ENCODE measurements around the gene PPP1R15B.
A peak's percentile ranks its signal among the peaks of the same experiment; 100 is the strongest.

PPP1R15B gene

DNA sequence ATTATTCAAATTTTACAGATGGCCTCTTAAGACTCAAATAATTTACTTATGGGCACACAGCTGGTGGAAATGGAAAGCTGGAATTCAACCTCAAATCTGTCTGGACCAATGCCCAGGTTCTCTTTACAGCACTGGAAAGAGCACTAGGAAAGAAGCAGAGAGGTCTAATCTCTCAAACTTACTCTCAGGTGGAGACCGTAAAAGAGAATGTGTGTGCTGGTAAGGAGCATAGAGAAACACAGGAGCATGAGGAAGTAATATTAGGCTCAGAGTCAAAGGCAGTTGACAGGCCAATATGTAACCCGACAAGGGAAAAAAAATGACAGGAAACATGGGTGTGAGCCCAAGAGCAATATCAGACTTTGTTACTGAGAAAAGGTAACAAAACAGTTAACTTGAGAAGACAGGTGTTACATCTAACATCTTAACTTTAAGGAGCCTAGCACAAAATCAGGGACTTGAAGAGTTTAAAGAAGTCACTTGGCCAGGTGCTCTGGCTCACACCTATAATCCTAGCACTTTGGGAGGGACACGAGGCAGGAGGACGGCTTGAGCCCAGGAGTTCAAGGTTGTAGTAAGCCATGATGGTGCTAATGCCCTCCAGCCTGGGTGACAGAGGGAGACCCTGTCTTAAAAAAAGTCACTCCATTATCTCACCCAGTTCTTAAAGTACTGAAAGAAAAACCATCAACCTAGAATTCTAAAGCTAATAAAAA is 20.7 kb downstream of the PPP1R15B start:
- Histone ChIP-seq H3K36me3 (ENCODE audit: control insufficient read depth in 1 of 2, insufficient read depth in 2 of 2, low read length in 2 of 2) (no peaks in the 10 kb centered on the region), H3K27ac (ENCODE audit: low read length) (no peak overlapping the region), H3K27me3 (ENCODE audit: low read depth, low read length) (no peaks in the 10 kb centered on the region), H3K4me3 (ENCODE audit: low read depth in 1 of 2, low read length in 2 of 2) (no peak overlapping the region), H3K4me1 (ENCODE audit: control insufficient read depth in 1 of 2, insufficient read depth in 2 of 2, low read length in 2 of 2) (no peaks in the 10 kb centered on the region), H3K9me3 (ENCODE audit: control insufficient read depth in 1 of 2, low read length in 2 of 2) (no peaks in the 10 kb centered on the region)

DNA sequence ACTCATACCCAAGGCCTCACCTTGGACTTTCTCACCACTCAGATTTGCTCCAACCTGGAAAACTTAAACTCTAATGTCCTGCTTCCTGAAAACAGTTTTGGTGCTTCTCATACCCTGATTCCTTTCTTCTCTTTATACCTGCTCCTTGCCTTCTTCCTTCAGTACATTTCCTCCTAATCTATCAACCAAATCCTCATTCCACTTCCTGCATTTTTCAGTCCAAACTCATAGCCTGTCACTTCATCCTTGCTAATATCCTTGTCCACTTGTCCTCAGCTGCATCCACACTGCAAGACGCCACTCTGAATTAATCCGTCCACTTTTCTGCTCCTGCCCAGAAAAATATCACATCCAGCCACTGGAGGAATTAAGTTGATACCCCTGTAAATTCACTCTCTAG is 25.9 kb downstream of the PPP1R15B start:
- Histone ChIP-seq H3K9me3 (ENCODE audit: control insufficient read depth in 1 of 2, low read length in 2 of 2) (no peaks in the 10 kb centered on the region), H3K27ac (ENCODE audit: low read length) (no peak overlapping the region), H3K4me1 (ENCODE audit: control insufficient read depth in 1 of 2, insufficient read depth in 2 of 2, low read length in 2 of 2) (no peaks in the 10 kb centered on the region), H3K36me3 (ENCODE audit: control insufficient read depth in 1 of 2, insufficient read depth in 2 of 2, low read length in 2 of 2) (no peaks in the 10 kb centered on the region), H3K4me3 (ENCODE audit: low read depth in 1 of 2, low read length in 2 of 2) (no peak overlapping the region), H3K27me3 (ENCODE audit: low read depth, low read length) (no peaks in the 10 kb centered on the region)

DNA sequence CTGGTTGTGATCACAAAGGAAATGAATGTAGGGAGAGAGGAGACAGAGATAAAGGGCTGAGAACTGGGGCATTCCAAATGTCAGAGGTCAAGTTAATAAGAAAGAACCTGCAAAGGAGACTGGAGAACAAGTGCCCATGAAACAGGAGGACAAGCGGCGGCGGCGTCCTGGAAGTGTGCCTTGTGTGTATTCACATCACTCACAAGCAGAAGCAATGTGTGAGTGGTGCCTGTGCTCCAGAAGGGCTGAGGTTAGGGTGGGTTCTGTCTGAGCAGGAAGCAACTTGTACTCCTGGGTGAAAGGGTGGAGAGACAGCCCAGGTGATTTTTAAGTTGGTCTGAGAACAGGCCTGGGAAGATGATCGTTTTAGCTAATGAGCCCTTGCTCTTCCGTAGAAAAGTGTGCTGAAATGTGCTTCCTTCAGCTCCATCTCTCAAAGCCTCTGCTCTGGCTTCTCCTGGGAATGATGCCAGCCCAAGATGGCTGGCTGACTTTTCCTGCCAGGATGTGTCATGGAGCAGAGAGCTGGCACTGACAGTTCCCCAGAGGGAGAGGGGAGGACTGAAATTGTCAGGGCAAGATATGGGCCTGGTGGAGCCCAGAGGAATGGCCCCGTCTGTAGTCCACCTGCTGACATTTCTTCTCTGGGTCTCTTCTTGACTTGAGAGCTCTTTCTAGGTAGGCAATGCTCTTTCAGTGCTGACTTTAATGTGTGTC is 26.8 kb downstream of the PPP1R15B start:
- peaks cover 2% of the 10 kb centered on the region for H3K27me3 ChIP-seq (ENCODE audit: low read depth, low read length)
- H3K27ac ChIP-seq (ENCODE audit: low read length), result no peak overlapping the region
- no peak overlapping the region for H3K4me3 ChIP-seq (ENCODE audit: low read depth in 1 of 2, low read length in 2 of 2)
- H3K36me3 ChIP-seq (ENCODE audit: control insufficient read depth in 1 of 2, insufficient read depth in 2 of 2, low read length in 2 of 2), result no peaks in the 10 kb centered on the region
- H3K9me3 ChIP-seq (ENCODE audit: control insufficient read depth in 1 of 2, low read length in 2 of 2), result no peaks in the 10 kb centered on the region
- H3K4me1 ChIP-seq (ENCODE audit: control insufficient read depth in 1 of 2, insufficient read depth in 2 of 2, low read length in 2 of 2), result no peaks in the 10 kb centered on the region

DNA sequence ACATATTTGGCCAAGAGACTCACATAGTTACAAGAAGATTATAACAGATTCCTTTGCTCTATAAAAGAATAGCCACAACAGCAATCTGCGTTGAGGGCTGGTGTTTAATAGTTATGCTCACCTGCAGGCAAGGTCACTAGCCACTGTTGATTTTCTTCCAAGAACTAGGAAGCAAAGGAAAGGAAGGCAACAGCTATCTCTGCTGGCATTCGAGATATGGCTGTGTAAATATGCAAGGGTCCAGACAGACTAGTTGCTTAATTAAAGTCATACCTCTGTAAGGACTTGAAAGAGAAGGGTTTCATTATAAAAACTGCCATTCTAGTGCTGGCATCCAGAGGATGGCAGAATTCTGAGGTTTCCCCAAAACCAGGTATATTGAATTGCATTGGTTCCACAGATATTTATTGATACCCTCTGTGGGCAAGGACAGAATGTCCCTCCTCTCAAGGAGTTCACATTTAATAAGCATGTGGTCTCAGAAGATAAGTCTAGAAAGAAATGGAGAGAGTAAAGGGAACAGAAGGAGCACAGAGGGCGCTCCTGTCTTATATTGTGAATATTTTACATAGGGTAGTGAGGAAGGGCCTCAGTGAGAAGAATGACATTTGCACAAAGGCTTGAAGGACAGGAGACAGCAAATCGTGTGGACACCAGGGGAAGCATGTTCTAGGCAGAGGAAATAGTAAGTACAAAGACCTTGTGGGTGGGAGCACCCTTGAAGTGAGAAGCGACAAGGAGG is 28.3 kb downstream of the PPP1R15B start:
- Histone ChIP-seq H3K9me3 (ENCODE audit: control insufficient read depth in 1 of 2, low read length in 2 of 2) (no peaks in the 10 kb centered on the region), H3K36me3 (ENCODE audit: control insufficient read depth in 1 of 2, insufficient read depth in 2 of 2, low read length in 2 of 2) (no peaks in the 10 kb centered on the region), H3K4me3 (ENCODE audit: low read depth in 1 of 2, low read length in 2 of 2) (no peak overlapping the region), H3K27me3 (ENCODE audit: low read depth, low read length) (peaks cover 4% of the 10 kb centered on the region), H3K27ac (ENCODE audit: low read length) (no peak overlapping the region), H3K4me1 (ENCODE audit: control insufficient read depth in 1 of 2, insufficient read depth in 2 of 2, low read length in 2 of 2) (peaks cover 0 to 1% of the 10 kb centered on the region in 2 donors)

DNA sequence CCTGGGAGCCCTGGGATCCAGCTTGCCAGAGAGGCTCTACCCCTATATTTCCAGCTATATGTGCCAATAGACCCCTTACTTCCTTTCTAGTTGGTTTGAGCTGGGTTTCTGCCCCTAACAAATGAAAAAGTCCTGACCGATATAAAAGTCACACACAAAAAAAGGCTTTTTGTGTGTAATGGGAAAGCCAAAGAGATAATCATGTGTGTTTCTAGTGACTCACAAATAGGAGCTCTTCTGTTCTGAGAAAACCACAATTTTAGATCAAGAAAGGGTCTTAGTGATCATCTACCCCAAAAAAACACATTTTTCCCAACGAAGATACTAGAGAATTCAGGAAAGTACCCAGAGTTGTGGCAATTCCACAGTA is 28.9 kb downstream of the PPP1R15B start:
- Histone ChIP-seq H3K36me3 (ENCODE audit: control insufficient read depth in 1 of 2, insufficient read depth in 2 of 2, low read length in 2 of 2) (no peaks in the 10 kb centered on the region), H3K4me1 (ENCODE audit: control insufficient read depth in 1 of 2, insufficient read depth in 2 of 2, low read length in 2 of 2) (peaks cover 0 to 8% of the 10 kb centered on the region in 2 donors), H3K9me3 (ENCODE audit: control insufficient read depth in 1 of 2, low read length in 2 of 2) (no peaks in the 10 kb centered on the region), H3K27me3 (ENCODE audit: low read depth, low read length) (peaks cover 4% of the 10 kb centered on the region), H3K27ac (ENCODE audit: low read length) (no peak overlapping the region), H3K4me3 (ENCODE audit: low read depth in 1 of 2, low read length in 2 of 2) (no peak overlapping the region)

DNA sequence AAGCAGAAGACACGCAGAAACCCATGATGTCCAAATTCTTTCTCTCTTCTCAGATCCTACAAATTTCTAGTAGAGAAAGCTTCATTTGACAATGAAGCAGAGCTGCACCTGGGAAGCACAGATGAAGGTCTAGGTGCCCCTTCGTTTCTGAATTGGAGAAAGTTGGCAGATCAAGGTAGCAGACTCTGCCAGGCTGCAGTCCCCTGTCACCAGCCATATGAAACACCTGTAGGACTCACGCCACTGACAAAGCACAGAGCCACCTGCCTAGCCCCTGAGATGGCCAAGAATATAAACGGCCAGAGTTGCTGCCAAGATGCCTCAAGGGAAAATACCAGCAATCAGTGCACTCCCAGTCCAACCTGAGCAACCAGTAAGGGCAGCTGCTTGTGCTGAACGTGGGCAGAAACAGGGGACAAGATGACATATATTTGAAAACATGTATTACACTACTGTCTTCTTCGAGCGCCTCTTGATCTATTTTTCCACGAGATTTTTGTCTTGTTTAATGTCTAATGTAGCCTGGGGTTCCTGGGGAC is 31.3 kb downstream of the PPP1R15B start:
- H3K27ac ChIP-seq (ENCODE audit: low read length), result no peak overlapping the region
- peaks cover 9% of the 10 kb centered on the region for H3K27me3 ChIP-seq (ENCODE audit: low read depth, low read length)
- no peak overlapping the region for H3K4me3 ChIP-seq (ENCODE audit: low read depth in 1 of 2, low read length in 2 of 2)
- H3K9me3 ChIP-seq (ENCODE audit: control insufficient read depth in 1 of 2, low read length in 2 of 2), result no peaks in the 10 kb centered on the region
- peaks cover 0 to 14% of the 10 kb centered on the region in 2 donors for H3K4me1 ChIP-seq (ENCODE audit: control insufficient read depth in 1 of 2, insufficient read depth in 2 of 2, low read length in 2 of 2)
- no peaks in the 10 kb centered on the region for H3K36me3 ChIP-seq (ENCODE audit: control insufficient read depth in 1 of 2, insufficient read depth in 2 of 2, low read length in 2 of 2)

DNA sequence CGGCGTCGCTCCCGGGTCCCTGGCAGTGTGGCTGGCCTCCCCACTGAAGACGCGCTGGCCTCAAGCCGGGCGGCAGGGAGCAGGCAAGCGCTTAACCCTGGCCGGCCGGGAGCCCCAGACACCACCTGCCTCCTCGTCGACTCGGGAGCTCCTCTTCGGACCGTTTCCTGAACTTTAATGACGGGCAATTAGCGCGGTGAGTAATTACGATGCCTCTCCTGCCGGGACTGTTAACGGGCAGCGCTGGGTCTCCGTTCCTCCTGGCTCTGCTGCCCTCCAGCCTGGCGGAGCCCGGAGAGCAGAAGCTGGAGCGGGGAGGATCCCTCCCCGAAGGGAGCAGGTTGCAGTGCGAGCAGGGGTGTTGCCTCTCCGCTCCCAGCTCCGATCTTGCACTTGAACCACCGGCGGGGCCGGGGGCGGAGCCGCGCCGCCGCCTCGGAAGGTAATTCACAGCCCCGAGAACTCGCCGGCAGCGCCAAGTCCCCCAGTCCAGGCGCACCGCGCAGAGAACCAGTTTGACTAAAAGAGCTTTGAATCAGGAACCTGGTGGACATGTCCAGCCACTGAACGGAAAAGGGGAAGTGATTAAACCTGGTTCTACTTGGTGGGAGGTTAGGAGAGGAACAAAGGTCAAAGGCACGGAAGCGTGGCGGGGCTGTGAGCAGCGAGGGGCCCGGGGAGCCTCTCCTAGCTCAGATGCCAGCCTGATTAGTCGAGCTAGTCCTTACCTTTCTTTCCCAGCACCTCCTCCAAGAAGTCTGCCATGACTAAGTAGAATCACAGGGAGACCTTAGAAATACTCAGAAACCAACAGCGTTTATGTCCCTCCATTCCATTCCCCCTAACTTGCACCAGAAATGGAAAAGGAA is 33.6 kb downstream of the PPP1R15B start:
- Histone ChIP-seq H3K27ac (ENCODE audit: low read length) (peak overlapping the region; percentile 45), H3K36me3 (ENCODE audit: control insufficient read depth in 1 of 2, insufficient read depth in 2 of 2, low read length in 2 of 2) (no peaks in the 10 kb centered on the region), H3K27me3 (ENCODE audit: low read depth, low read length) (peaks cover 11% of the 10 kb centered on the region)

DNA sequence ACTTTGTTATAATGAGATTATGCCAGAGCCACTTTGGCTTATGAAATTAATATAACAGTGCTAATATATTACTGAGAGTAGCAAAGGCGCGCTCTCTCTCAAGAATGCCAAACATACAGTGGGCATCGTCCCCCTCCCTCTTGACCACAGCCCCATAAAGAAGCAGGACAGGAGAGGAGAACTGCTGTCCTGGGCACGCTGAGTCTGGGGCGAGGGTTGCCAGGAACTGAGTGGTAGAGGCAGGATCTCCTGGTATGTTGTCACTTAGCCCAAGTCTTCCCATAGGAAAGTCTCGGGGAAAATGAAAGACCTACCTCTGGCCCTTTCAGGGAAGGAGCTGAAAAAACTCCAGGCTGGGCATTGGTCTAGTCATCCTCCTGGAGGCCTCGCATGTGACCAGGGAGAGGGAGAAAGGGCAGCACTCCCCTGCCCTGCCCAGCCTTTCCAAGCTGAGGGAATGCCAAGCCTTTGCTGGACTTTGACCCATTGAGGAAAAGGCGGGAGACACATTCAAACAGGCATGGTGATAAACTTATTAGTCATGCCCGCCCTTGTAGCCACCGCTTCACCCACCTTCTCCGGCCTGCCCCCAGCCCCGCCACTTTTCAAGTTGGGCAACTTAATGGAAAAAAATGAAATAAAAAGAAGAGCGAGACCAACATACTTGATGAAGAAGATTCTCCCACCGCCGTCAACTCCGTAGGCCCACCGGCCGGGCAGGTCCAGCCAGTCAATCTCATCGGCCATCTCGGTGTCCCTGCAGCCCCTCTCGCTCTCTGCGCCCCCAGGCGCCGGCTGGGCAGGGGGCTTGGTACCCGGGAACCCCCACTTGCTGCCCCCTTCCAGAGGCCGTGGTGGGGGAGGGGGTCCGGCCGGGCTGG is 34.5 kb downstream of the PPP1R15B start:
- peak overlapping the region; percentile 61 for H3K27ac ChIP-seq (ENCODE audit: low read length)

More for the DNA sequence above, 33.6 kb downstream of the PPP1R15B start:
- Histone ChIP-seq H3K9me3 (ENCODE audit: control insufficient read depth in 1 of 2, low read length in 2 of 2) (no peaks in the 10 kb centered on the region), H3K4me3 (ENCODE audit: low read depth in 1 of 2, low read length in 2 of 2) (peak overlapping the region; percentile 71 to 72), H3K4me1 (ENCODE audit: control insufficient read depth in 1 of 2, insufficient read depth in 2 of 2, low read length in 2 of 2) (peaks cover 0 to 14% of the 10 kb centered on the region in 2 donors)

DNA sequence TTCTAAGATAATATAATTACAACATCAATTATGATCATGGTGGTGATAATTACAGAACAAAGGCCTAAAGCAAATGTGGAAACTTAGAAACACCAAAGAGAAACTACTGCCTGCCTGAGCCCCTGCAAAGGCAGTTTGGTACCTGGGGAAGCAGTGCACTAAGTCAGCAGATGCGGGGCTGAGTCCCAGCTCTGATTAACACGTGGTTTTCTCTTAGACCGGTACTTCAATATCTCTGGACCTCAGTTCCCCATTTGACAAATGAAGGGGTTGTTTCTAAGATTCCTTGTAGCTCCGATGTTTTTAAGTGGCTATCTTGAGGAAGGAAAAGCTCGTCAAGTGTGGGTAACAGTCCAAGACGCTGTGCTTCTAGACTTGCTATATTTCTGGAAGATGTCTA is 35.2 kb downstream of the PPP1R15B start:
- H3K27me3 ChIP-seq (ENCODE audit: low read depth, low read length), result peaks cover 11% of the 10 kb centered on the region
- no peak overlapping the region for H3K27ac ChIP-seq (ENCODE audit: low read length)
- no peaks in the 10 kb centered on the region for H3K36me3 ChIP-seq (ENCODE audit: control insufficient read depth in 1 of 2, insufficient read depth in 2 of 2, low read length in 2 of 2)
- H3K4me1 ChIP-seq (ENCODE audit: control insufficient read depth in 1 of 2, insufficient read depth in 2 of 2, low read length in 2 of 2), result peaks cover 0 to 14% of the 10 kb centered on the region in 2 donors
- no peaks in the 10 kb centered on the region for H3K9me3 ChIP-seq (ENCODE audit: control insufficient read depth in 1 of 2, low read length in 2 of 2)
- peak overlapping the region in 1 of 2 donors; percentile 41 for H3K4me3 ChIP-seq (ENCODE audit: low read depth in 1 of 2, low read length in 2 of 2)

More for the DNA sequence above, 34.5 kb downstream of the PPP1R15B start:
- Histone ChIP-seq H3K9me3 (ENCODE audit: control insufficient read depth in 1 of 2, low read length in 2 of 2) (no peaks in the 10 kb centered on the region), H3K27me3 (ENCODE audit: low read depth, low read length) (peaks cover 11% of the 10 kb centered on the region), H3K4me1 (ENCODE audit: control insufficient read depth in 1 of 2, insufficient read depth in 2 of 2, low read length in 2 of 2) (peaks cover 0 to 14% of the 10 kb centered on the region in 2 donors), H3K36me3 (ENCODE audit: control insufficient read depth in 1 of 2, insufficient read depth in 2 of 2, low read length in 2 of 2) (no peaks in the 10 kb centered on the region), H3K4me3 (ENCODE audit: low read depth in 1 of 2, low read length in 2 of 2) (peak overlapping the region; percentile 41 to 72)

DNA sequence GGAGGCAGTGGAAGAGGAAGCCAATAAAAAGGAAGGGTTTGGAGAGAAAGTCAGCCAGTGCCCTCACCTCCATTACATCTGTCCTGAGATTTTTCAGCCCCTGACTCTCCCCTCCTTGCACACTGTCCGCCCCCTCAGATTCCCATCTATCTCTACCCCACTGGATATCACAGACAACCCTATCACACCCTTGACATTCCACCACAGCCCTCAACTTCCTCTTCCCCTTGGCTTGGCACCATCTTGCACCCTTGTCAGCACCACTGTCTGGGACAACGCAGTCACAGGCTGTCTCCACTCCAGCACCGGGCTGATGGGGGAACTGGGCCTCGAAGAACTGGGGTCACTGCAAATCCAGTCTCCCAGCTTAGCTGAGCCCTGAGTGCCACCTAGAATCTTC is 37.7 kb downstream of the PPP1R15B start:
- Histone ChIP-seq H3K4me3 (ENCODE audit: low read depth in 1 of 2, low read length in 2 of 2) (no peak overlapping the region), H3K27ac (ENCODE audit: low read length) (no peak overlapping the region), H3K27me3 (ENCODE audit: low read depth, low read length) (peaks cover 7% of the 10 kb centered on the region), H3K4me1 (ENCODE audit: control insufficient read depth in 1 of 2, insufficient read depth in 2 of 2, low read length in 2 of 2) (peaks cover 0 to 14% of the 10 kb centered on the region in 2 donors), H3K36me3 (ENCODE audit: control insufficient read depth in 1 of 2, insufficient read depth in 2 of 2, low read length in 2 of 2) (no peaks in the 10 kb centered on the region), H3K9me3 (ENCODE audit: control insufficient read depth in 1 of 2, low read length in 2 of 2) (no peaks in the 10 kb centered on the region)

Data from muscle layer of duodenum (tissue), 2 donors.